Astrocyte of the spinal cord (primary cell): ENCODE data around the gene AP3S2.
A peak's percentile ranks its signal among the peaks of the same experiment; 100 is the strongest.

ENCODE experiments used
- DNase-seq: peaks from one replicate; pipeline ENCODE4 v3.0.0; 2011; ENCODE audit warnings: low read depth, low spot score
- H3K4me3 ChIP-seq: 2 replicates; pipeline ENCODE4 v1.5.1; 2011; ENCODE audit warnings: low read depth, mild to moderate bottlenecking, low read length, moderate library complexity
- CTCF ChIP-seq: IDR thresholded peaks from 2 replicates; pipeline ENCODE4 v1.5.1; 2012; ENCODE audit warnings: low read depth, mild to moderate bottlenecking, low read length, inconsistent platforms
- in situ Hi-C: cut with HindIII; loops from 2 replicates; pipeline ENCODE4 v1.10.0; 2017; ENCODE audit warnings: low sequenced_read_pairs

AP3S2 gene

DNA sequence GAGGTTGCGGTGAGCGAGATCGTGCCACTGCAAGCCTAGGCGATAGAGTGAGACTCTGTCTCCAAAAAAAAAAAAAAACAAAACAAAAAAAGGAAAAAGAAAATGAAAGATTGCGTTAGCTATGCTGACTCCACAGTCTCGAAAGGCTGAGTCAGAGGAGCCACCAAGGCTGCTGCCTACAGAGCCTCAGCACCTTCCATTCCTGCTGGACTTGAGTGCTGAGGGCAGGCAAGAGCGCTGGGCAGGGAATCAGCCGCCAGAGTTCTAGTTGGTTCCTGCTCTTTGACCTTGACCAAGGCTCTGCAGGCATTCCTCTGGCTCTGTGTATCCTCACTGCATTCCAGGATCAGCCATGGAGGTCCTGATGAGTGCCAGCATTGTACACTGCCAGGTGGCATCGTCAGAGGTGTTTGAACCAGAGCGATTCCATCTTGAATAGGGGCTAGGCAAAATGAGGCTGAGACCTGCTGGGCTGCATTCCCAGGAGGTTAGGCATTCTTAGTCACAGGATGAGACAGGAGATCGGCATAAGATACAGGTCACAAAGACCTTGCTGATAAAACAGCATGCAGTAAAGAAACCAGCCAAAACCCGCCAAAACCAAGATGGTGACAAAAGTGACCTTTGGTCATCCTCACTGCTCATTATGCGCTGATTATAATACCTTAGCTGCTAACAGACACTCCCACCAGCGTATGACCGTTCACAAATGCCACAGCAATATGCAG, 111.7 kb downstream of the AP3S2 start:
- no peak overlapping the region for H3K4me3 ChIP-seq
- DNase-seq, result peak; percentile 55
- TF ChIP-seq CTCF, result no peak
- in situ Hi-C loops, result no loop called here

DNA sequence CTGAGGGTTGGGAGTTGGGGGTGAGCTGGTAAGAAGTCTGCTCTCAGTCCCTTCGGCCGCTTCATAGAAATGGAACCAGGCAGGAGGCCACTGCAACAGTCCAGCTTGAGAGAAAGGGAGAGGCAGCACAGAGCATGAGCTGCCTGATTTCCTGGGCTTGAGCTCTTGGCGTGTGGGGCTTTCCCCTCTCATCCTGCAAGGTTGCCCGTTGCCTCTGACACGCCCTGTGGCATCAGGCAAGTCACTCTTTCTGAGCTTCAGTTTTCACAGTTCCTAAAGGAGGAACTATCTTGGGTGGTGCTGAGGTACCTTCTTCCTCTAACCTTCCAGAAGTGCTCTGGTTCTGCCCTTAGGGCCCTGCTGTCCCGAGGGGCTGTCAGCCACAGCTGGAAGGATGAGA, 112.7 kb downstream of the AP3S2 start:
- no peak overlapping the region for H3K4me3 ChIP-seq
- no peak for DNase-seq
- no peak for TF ChIP-seq CTCF
- in situ Hi-C loops, result no loop called here

- in situ Hi-C loops, result no loop called here
- H3K4me3 ChIP-seq, result no peak overlapping the region
- no peak for TF ChIP-seq CTCF
- no peak for DNase-seq
These were observed 113.2 kb downstream of the AP3S2 start for GRCh38 chr15:89780601-89781000.
